Ishikawa (cell line): Measurements from ENCODE around the gene MXRA8.

Experiments used
- EGR1 ChIP-seq: IDR thresholded peaks from 2 replicates; pipeline ENCODE4 v1.6.1; 2012
- EP300 ChIP-seq: IDR thresholded peaks from 2 replicates; pipeline ENCODE4 v1.6.1; 2012; ENCODE audit warnings: borderline replicate concordance
- YY1 ChIP-seq: IDR thresholded peaks from 2 replicates; pipeline ENCODE4 v1.6.1; 2012; ENCODE audit warnings: low read depth
- ZBTB7A ChIP-seq: IDR thresholded peaks from 2 replicates; pipeline ENCODE4 v1.6.1; 2012; ENCODE audit warnings: low read depth
- TF ChIP-seq, protein P1 (sequence below): IDR thresholded peaks from 2 replicates; pipeline ENCODE4 v1.6.1; 2012

- TF ChIP-seq, protein P1, sequence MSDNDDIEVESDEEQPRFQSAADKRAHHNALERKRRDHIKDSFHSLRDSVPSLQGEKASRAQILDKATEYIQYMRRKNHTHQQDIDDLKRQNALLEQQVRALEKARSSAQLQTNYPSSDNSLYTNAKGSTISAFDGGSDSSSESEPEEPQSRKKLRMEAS, result no peak
- TF ChIP-seq YY1 (no peak), EP300 (no peak), EGR1 (no peak), ZBTB7A (no peak)
Measured at GRCh38 chr1:1364266-1364665, 5.9 kb upstream of the MXRA8 start.
